Astrocyte (in vitro differentiated cells and primary cell): ENCODE results near the gene TTF2. TPM values are rescaled to one million over a fixed set of nuclear protein-coding genes. Genes with fewer than 3 reads are reported as not detected.

Experiments used
- DNase-seq: peaks from one replicate; pipeline ENCODE4 v3.0.0-alpha.2; 2010; ENCODE audit warnings: low read depth
- FAIRE-seq: peaks from 2 replicates; lab custom pipeline; 2011; peaks lifted over from hg19 to GRCh38; lab: Jason Lieb, UNC
- H2AFZ ChIP-seq: 2 replicates; pipeline ENCODE4 v1.6.0; 2012; ENCODE audit warnings: low read depth, low read length, inconsistent platforms
- H3K27ac ChIP-seq: 2 replicates; pipeline ENCODE4 v1.5.1; 2011; ENCODE audit warnings: low read depth, low read length, inconsistent platforms
- H3K27me3 ChIP-seq: 2 replicates; pipeline ENCODE4 v1.6.0; 2011; ENCODE audit warnings: low read length, inconsistent platforms; ENCODE audit not compliant: insufficient read depth
- H3K36me3 ChIP-seq: 2 replicates; pipeline ENCODE4 v1.5.1; 2011; ENCODE audit warnings: low read length, inconsistent platforms; ENCODE audit not compliant: insufficient read depth
- H3K4me1 ChIP-seq: 2 replicates; pipeline ENCODE4 v1.5.1; 2011; ENCODE audit warnings: low read length, inconsistent platforms; ENCODE audit not compliant: insufficient read depth
- H3K4me2 ChIP-seq: 2 replicates; pipeline ENCODE4 v1.6.0; 2012; ENCODE audit warnings: low read length, inconsistent platforms
- H3K4me3 ChIP-seq: 2 replicates; pipeline ENCODE4 v1.5.1; 2011; ENCODE audit warnings: low read depth, mild to moderate bottlenecking, low read length, inconsistent platforms; ENCODE audit not compliant: insufficient read depth
- H3K79me2 ChIP-seq: 2 replicates; pipeline ENCODE4 v1.6.0; 2012; ENCODE audit warnings: mild to moderate bottlenecking, low read length, inconsistent platforms; ENCODE audit not compliant: insufficient read depth
- H3K9ac ChIP-seq: 2 replicates; pipeline ENCODE4 v1.6.0; 2012; ENCODE audit warnings: mild to moderate bottlenecking, low read length, inconsistent platforms
- H3K9me3 ChIP-seq: 2 replicates; pipeline ENCODE4 v1.5.1; 2012; ENCODE audit warnings: low read depth, mild to moderate bottlenecking, low read length, inconsistent platforms; ENCODE audit not compliant: insufficient read depth
- H4K20me1 ChIP-seq: 2 replicates; pipeline ENCODE4 v1.6.0; 2012; ENCODE audit warnings: low read length, inconsistent platforms; ENCODE audit not compliant: insufficient read depth
- H3K27ac Mint-ChIP-seq: one replicate; pipeline ENCODE4 v1.8.0; 2021; ENCODE audit warnings: mild to moderate bottlenecking, mixed read lengths; ENCODE audit not compliant: unreplicated experiment
- H3K27me3 Mint-ChIP-seq: one replicate; pipeline ENCODE4 v1.8.0; 2021; ENCODE audit warnings: low read depth, mixed read lengths; ENCODE audit not compliant: unreplicated experiment
- H3K36me3 Mint-ChIP-seq: one replicate; pipeline ENCODE4 v1.8.0; 2021; ENCODE audit warnings: low read depth, mixed read lengths; ENCODE audit not compliant: unreplicated experiment
- H3K4me1 Mint-ChIP-seq: one replicate; pipeline ENCODE4 v1.8.0; 2021; ENCODE audit warnings: low read depth, mixed read lengths; ENCODE audit not compliant: unreplicated experiment
- H3K4me3 Mint-ChIP-seq: one replicate; pipeline ENCODE4 v1.8.0; 2021; ENCODE audit warnings: mild to moderate bottlenecking, moderate library complexity, mixed read lengths; ENCODE audit not compliant: unreplicated experiment
- H3K9me3 Mint-ChIP-seq: one replicate; pipeline ENCODE4 v1.8.0; 2021; ENCODE audit warnings: mild to moderate bottlenecking, mixed read lengths; ENCODE audit not compliant: unreplicated experiment
- CTCF ChIP-seq: IDR thresholded peaks from 2 replicates; pipeline ENCODE4 v1.5.1; 2011; ENCODE audit warnings: low read depth, mild to moderate bottlenecking, inconsistent platforms, low read length, moderate library complexity; ENCODE audit not compliant: insufficient read depth
- EZH2 ChIP-seq: IDR thresholded peaks from 2 replicates; pipeline ENCODE4 v1.6.1; 2012; ENCODE audit warnings: mild to moderate bottlenecking, low read length, inconsistent platforms; ENCODE audit not compliant: insufficient read depth
- total RNA-seq: library from RNA; stranded (reverse); gene quantifications from 2 replicates; pipeline ENCODE4 v1.2.1, GENCODE V29; 2021

Gene TTF2
- total RNA-seq, 1 donor from 2014 or later: 23.4 TPM

DNA sequence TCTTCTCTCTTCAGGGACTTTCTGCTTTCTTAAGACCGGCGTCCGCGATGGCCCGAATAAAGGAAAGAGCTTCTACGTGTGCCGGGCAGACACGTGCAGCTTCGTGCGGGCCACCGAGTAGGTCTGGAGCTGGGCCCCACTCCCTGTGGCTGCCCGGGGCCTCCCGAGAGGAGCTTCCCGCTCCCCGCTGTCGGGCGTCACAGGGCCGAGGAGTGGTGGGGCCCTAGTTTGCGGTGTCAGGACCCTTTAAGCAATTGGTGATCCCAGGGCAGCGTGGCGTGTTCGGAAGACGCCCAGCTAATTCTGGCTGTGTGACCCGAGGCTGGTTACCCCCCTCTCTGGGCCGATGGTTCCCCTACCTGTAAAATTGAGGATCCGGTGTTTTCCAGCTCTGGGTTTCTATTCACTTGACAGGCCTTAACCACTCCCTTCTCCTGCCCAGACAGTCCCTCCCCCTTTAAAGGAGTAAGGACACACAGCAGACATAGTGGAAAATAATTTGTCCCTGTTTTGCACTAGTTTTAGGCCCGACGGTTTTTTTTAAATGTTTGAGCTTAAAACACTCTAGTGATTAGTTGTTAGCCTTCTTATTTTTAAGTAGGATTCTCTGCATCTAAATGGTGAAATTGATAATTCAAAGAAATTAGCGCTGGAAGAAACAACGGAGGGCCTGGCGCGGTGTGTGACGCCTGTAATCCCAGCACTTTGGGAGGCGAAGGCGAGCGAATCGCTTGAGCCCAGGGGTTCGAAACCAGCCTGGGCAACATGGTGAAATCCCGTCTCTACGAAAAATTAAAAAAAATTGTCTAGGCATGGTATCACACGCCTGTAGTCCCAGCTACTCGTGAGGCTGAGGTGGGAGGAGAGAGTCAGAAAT lies 553 bp downstream of the TTF2 start:
- FAIRE-seq: no peak
- no peaks in the 10 kb centered on the region for H4K20me1 ChIP-seq
- no peaks in the 10 kb centered on the region for H3K27me3 ChIP-seq
- Mint-ChIP-seq H3K27me3 (no peaks in the 10 kb centered on the region), H3K36me3 (no peaks in the 10 kb centered on the region), H3K4me1 (peaks cover 18% of the 10 kb centered on the region), H3K4me3 (no peak overlapping the region), H3K9me3 (no peaks in the 10 kb centered on the region), H3K27ac (peak overlapping the region; percentile 79)
- H3K27ac ChIP-seq: peak overlapping the region; percentile 85
- peaks cover 20% of the 10 kb centered on the region for H3K4me1 ChIP-seq
- no peaks in the 10 kb centered on the region for H3K9me3 ChIP-seq
- peak overlapping the region; percentile 96 for H3K4me2 ChIP-seq
- H3K79me2 ChIP-seq: peaks cover 8% of the 10 kb centered on the region
- no peak for TF ChIP-seq EZH2
- no peak for TF ChIP-seq CTCF
- peak; percentile 55 for DNase-seq
- H3K9ac ChIP-seq: peak overlapping the region; percentile 90
- peak overlapping the region; percentile 86 for H3K4me3 ChIP-seq
- H3K36me3 ChIP-seq: no peaks in the 10 kb centered on the region
- peak overlapping the region; percentile 82 for H2AFZ ChIP-seq

DNA sequence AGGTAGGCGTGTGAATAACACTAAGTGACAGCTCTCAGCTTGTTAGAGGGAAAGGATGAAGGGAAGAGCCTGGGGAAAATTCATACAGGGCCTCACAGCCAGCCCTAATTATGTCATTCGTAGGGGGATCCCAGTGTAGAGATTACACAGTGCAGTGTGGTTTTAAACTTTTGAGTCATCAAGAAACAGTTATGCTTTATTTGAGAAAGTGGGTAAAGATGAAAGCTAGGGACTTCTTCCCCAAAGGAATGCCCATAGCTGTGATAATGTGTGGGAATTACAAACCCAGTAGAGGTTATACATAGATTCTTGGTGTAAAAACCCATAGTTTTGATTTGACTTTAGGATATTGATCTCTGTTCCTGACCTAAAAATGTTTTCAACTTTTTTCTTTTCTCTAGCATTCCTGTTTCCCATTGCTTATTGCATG lies 1.9 kb downstream of the TTF2 start:
- no peaks in the 10 kb centered on the region for H3K27me3 Mint-ChIP-seq

More for the DNA sequence above, 1.9 kb downstream of the TTF2 start:
- Histone ChIP-seq H3K79me2 (peaks cover 8% of the 10 kb centered on the region), H3K4me3 (no peak overlapping the region), H3K9ac (peak overlapping the region; percentile 90), H4K20me1 (no peaks in the 10 kb centered on the region), H3K36me3 (no peaks in the 10 kb centered on the region), H3K9me3 (no peaks in the 10 kb centered on the region), H3K27me3 (no peaks in the 10 kb centered on the region), H3K4me2 (peak overlapping the region; percentile 63), H3K4me1 (peaks cover 20% of the 10 kb centered on the region), H2AFZ (no peak overlapping the region), H3K27ac (peak overlapping the region; percentile 85)
- no peak for TF ChIP-seq EZH2
- no peak for TF ChIP-seq CTCF
- Mint-ChIP-seq H3K4me3 (no peak overlapping the region), H3K27ac (no peak overlapping the region), H3K36me3 (peaks cover 2% of the 10 kb centered on the region), H3K9me3 (no peaks in the 10 kb centered on the region), H3K4me1 (peaks cover 18% of the 10 kb centered on the region)
- no peak for FAIRE-seq
- peak; percentile 91 for DNase-seq
